ENCODE measurements around the gene CPA1.

CPA1 gene

DNA sequence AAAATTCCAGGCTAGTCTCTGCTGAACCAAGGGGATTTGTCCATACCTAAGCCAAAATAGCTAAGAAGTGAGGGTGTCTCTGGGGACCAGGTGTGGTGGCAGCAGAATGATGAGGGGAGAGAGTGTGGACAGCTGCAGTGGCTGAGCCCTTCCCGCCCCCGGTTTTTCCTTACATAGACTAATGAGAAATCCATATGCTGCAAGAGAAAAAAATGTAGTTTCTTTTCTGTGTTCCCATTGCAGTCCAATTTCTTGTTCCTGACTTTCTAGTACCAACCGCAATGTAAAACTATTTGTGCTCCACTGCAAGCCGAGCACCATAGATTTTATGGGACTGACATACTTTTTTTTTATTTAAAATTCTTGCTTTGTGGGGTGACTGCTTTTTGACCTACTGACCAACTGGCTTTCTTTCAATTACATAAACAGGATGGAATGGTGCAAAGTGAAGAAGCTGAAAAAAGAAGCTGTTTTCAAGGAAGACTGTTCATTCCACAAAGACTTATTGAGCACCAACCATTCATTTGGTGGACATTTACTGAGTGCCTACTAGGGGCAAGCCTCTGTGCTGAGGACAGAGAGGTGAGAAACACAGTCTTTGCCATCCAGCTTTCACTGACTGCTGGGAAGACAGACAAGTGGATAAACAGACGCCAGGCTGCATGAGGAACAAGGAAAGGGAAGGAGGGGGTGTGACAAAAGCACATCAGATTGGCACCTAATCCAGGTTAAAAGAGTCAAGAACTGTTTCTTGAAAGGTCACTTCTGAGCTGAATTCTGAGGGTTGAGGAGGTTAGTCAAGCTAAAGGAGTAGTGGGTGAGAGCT lies 50.8 kb downstream of the CPA1 start:
- no peak for ATAC-seq

DNA sequence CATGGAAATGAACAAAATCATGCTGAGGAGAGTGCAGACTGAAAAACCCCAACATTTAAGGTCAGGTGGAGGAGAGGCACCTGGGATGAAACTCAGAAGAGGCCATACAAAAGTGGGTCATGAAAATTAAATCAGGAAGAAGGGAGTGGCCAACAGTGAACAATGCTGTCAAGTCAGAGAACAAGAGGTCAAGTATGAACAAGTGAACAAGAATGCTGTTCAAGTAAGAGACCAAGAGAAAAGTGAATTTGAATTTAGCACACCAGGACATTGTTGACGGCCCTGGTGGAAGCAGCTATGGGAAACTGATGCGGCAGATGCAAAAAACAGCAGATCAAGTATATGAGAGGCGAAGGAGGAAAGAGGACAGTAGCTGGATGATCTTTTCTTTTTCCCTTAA lies 52.6 kb downstream of the CPA1 start:
- ATAC-seq = no peak

DNA sequence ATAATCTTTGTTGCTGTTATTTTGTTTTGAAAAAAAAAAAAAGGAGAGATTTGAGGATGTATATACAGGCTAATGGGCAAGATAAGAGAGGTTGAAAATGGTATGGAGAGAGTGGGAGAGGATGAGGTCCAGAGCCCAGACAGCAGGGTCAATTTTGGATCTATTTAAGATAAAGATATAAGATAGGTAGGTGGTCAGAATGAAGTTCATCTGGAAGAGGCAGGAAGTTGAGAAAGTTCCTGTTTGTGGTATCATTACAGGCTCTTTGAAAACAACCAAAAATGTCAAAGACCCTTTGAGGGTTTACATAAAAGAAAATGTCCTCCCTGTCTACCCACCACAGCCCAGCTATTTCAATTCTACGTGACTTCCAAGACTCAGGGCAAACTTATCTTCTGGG lies 53.0 kb downstream of the CPA1 start:
- no peak for ATAC-seq

DNA sequence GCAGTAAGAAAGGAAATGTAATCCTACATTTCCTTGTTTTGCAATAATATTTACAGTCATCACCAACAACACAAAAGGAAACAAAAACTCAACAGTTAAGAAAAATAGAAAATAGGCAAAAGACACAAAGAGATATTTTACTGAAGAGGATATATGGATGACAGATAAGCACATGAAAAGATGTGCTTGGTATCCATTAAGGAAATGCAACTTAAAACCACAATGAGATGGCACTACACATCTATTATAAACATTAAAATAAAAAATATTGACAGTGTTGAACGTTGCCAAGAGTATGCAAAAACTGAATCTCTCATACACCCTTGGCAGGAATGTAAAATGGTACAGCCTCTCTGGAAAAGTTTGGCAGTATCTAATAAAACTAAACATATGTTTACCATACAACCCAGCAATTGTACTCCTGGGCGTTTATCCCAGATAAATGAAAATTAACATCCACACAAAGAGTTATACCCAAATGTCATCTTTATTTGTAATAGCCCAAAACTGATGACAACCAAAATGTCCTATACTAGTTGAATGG lies 55.1 kb downstream of the CPA1 start:
- ATAC-seq = no peak

DNA sequence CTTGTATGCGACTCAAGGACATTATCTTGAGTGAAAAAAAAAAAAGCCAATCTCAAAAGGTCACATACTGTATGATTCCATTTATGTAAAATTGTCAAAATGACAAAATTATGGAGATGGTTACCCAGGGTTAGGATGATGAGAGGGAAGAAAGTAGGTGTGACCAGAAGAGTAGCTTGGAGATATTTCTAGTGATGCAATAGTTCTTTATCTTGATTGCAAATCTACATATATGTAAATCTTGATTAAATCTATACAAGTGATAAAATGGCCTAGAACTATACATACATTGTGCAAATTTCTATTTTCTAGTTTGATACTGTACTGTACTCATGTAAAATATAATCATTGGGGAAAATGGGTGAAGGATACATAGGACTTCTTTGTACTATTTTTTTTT lies 56.0 kb downstream of the CPA1 start:
- ATAC-seq = no peak
